UCSD-AML1 (cell line): ENCODE measurements around the gene SIGLEC8.
A peak's percentile ranks its signal among the peaks of the same experiment; 100 is the strongest.

Experiments used
- DNase-seq: peaks from one replicate; lab custom pipeline; 2025; ENCODE audit not compliant: unreplicated experiment; lab: John Stamatoyannopoulos, UW

Gene SIGLEC8

GRCh38 chr19:51407511-51408131, 50.6 kb downstream of the SIGLEC8 start:
- peak; percentile 50 for DNase-seq

GRCh38 chr19:51402117-51402516, 56.1 kb downstream of the SIGLEC8 start:
- DNase-seq: no peak
